ENCODE data around the gene PGM5. TPM values are rescaled to one million over a fixed set of nuclear protein-coding genes. Genes with fewer than 3 reads are reported as not detected.

Gene PGM5
- total and polyA plus RNA-seq, 2 experiments from 2014 or later: not detected

DNA sequence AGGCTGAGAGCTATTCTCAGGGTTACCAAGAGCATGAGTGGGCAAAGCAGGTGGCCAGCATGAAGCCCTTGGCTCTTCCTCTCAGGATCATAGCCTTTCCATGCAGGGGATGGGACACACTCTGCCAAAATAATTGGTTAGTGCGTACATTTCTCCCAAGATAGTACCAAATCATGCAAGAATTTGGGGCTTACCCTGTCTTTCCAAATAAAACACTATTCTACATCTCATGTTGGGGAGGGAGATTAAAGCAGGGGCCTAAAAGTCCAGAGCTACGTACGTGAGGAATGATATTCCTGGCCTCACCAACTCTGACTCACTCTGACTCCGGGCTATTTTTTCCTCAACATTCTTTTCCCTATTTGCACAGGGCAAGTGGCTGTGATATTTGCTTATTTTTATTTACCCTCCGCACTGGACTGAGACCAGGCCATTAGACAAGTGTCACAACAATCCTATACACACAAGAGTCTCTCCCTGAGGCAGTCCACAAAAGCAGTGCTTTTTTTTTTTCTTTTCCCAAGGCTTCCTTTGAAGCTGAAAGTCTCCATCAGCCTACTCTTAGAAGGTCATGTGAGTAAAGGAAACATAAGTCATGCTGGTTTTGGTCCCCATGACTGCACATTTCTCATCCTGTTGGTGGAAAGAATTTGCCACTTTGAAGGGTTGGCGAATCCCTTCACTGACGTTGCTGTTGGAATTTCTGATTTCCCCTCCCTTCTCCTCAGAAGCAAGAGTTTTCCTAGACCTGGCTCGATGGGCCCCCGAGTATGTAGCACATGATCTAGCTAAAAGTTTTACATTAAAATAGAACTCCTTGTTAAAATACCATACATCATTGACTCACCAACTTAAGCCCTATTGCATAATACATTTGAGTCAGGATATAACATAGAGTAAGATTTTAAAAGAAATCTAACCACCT is 144.3 kb downstream of the PGM5 start:
- Histone ChIP-seq H3K4me1 (ENCODE audit: insufficient read depth) (no peaks in the 10 kb centered on the region), H3K27ac (ENCODE audit: low read depth) (no peak overlapping the region), H3K36me3 (ENCODE audit: insufficient read depth) (no peaks in the 10 kb centered on the region), H2AFZ (no peak overlapping the region), H4K20me1 (replicated peaks; ENCODE audit: insufficient read depth) (no peaks in the 10 kb centered on the region; the same call in none of the 2 replicates), H3K4me3 (no peak overlapping the region), H3F3A (replicated peaks; ENCODE audit: low read depth) (no peaks in the 10 kb centered on the region), H3K27me3 (ENCODE audit: insufficient read depth) (peaks cover 98% of the 10 kb centered on the region), H3K4me2 (no peak overlapping the region), H3K79me2 (replicated peaks; ENCODE audit: insufficient read depth) (no peaks in the 10 kb centered on the region), H3K9me2 (ENCODE audit: insufficient read depth) (no peaks in the 10 kb centered on the region)
- DNase-seq (ENCODE audit: low spot score) (peak; percentile 3), ATAC-seq (no peak)
- Mint-ChIP-seq H3K27me3 (ENCODE audit: insufficient read depth, low read depth, poor library complexity) (peaks cover 35% of the 10 kb centered on the region), H3K27ac (no peak overlapping the region), H3K4me1 (peaks cover 3% of the 10 kb centered on the region; the same call in 2 of the 3 replicates), H3K36me3 (ENCODE audit: low read depth) (no peaks in the 10 kb centered on the region), H3K4me3 (no peak overlapping the region), H3K9me3 (no peaks in the 10 kb centered on the region)
- no peak for TF ChIP-seq STAT1 (IDR thresholded peaks at IDR 0.05; ENCODE audit: unreplicated experiment)

DNA sequence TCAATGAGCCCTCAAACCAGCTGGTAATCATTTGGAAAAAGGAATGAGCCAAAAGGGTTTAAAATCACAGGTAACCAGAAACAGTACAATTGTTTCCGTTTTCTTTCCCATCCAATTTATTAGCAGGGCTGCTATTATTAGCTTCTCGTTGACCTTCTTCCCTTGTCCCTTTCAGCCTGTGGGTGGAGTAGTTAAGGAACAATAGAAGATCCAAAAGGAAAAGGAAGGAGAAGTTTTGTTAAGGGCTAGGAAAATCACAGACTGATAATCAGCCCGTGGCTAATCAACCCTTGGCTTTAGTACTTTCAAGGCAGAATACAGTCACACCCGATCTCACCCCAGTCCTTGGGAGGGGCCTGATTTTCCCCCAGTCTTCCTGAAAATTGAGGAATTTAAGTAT is 145.9 kb downstream of the PGM5 start:
- Histone ChIP-seq H3K36me3 (ENCODE audit: insufficient read depth) (no peaks in the 10 kb centered on the region), H3F3A (replicated peaks; ENCODE audit: low read depth) (no peaks in the 10 kb centered on the region), H3K27me3 (ENCODE audit: insufficient read depth) (peaks cover 98% of the 10 kb centered on the region), H3K4me2 (no peak overlapping the region), H3K79me2 (replicated peaks; ENCODE audit: insufficient read depth) (no peaks in the 10 kb centered on the region), H3K9me2 (ENCODE audit: insufficient read depth) (no peaks in the 10 kb centered on the region), H3K4me1 (ENCODE audit: insufficient read depth) (no peaks in the 10 kb centered on the region), H3K27ac (ENCODE audit: low read depth) (no peak overlapping the region), H4K20me1 (replicated peaks; ENCODE audit: insufficient read depth) (no peaks in the 10 kb centered on the region; the same call in none of the 2 replicates), H3K4me3 (no peak overlapping the region), H2AFZ (no peak overlapping the region)
- Mint-ChIP-seq H3K9me3 (no peaks in the 10 kb centered on the region), H3K27ac (no peak overlapping the region), H3K36me3 (ENCODE audit: low read depth) (no peaks in the 10 kb centered on the region), H3K4me3 (no peak overlapping the region), H3K27me3 (ENCODE audit: insufficient read depth, low read depth, poor library complexity) (peaks cover 40% of the 10 kb centered on the region), H3K4me1 (peaks cover 3% of the 10 kb centered on the region; the same call in 2 of the 3 replicates)
- ATAC-seq (no peak), DNase-seq (ENCODE audit: low spot score) (no peak)
- TF ChIP-seq, protein P1, sequence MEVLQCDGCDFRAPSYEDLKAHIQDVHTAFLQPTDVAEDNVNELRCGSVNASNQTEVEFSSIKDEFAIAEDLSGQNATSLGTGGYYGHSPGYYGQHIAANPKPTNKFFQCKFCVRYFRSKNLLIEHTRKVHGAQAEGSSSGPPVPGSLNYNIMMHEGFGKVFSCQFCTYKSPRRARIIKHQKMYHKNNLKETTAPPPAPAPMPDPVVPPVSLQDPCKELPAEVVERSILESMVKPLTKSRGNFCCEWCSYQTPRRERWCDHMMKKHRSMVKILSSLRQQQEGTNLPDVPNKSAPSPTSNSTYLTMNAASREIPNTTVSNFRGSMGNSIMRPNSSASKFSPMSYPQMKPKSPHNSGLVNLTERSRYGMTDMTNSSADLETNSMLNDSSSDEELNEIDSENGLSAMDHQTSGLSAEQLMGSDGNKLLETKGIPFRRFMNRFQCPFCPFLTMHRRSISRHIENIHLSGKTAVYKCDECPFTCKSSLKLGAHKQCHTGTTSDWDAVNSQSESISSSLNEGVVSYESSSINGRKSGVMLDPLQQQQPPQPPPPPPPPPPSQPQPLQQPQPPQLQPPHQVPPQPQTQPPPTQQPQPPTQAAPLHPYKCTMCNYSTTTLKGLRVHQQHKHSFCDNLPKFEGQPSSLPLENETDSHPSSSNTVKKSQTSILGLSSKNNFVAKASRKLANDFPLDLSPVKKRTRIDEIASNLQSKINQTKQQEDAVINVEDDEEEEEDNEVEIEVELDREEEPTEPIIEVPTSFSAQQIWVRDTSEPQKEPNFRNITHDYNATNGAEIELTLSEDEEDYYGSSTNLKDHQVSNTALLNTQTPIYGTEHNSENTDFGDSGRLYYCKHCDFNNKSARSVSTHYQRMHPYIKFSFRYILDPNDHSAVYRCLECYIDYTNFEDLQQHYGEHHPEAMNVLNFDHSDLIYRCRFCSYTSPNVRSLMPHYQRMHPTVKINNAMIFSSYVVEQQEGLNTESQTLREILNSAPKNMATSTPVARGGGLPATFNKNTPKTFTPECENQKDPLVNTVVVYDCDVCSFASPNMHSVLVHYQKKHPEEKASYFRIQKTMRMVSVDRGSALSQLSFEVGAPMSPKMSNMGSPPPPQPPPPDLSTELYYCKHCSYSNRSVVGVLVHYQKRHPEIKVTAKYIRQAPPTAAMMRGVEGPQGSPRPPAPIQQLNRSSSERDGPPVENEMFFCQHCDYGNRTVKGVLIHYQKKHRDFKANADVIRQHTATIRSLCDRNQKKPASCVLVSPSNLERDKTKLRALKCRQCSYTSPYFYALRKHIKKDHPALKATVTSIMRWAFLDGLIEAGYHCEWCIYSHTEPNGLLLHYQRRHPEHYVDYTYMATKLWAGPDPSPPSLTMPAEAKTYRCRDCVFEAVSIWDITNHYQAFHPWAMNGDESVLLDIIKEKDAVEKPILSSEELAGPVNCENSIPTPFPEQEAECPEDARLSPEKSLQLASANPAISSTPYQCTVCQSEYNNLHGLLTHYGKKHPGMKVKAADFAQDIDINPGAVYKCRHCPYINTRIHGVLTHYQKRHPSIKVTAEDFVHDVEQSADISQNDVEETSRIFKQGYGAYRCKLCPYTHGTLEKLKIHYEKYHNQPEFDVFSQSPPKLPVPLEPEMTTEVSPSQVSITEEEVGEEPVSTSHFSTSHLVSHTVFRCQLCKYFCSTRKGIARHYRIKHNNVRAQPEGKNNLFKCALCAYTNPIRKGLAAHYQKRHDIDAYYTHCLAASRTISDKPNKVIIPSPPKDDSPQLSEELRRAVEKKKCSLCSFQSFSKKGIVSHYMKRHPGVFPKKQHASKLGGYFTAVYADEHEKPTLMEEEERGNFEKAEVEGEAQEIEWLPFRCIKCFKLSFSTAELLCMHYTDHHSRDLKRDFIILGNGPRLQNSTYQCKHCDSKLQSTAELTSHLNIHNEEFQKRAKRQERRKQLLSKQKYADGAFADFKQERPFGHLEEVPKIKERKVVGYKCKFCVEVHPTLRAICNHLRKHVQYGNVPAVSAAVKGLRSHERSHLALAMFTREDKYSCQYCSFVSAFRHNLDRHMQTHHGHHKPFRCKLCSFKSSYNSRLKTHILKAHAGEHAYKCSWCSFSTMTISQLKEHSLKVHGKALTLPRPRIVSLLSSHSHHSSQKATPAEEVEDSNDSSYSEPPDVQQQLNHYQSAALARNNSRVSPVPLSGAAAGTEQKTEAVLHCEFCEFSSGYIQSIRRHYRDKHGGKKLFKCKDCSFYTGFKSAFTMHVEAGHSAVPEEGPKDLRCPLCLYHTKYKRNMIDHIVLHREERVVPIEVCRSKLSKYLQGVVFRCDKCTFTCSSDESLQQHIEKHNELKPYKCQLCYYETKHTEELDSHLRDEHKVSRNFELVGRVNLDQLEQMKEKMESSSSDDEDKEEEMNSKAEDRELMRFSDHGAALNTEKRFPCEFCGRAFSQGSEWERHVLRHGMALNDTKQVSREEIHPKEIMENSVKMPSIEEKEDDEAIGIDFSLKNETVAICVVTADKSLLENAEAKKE (CRISPR knock-in tag; IDR thresholded peaks at IDR 0.05): no peak
- TF ChIP-seq NANOG (IDR thresholded peaks at IDR 0.05; ENCODE audit: borderline replicate concordance) (no peak), EZH2phosphoT487 (IDR thresholded peaks at IDR 0.05; ENCODE audit: unreplicated experiment) (no peak), ZNF331 (CRISPR knock-in tag; IDR thresholded peaks at IDR 0.05; ENCODE audit: low read depth) (no peak), JUNB (IDR thresholded peaks at IDR 0.05; ENCODE audit: unreplicated experiment) (no peak), CREB1 (CRISPR knock-in tag; IDR thresholded peaks at IDR 0.05; ENCODE audit: low read depth) (no peak), POLR2AphosphoS5 (IDR thresholded peaks at IDR 0.05; ENCODE audit: low read depth) (no peak)
- TF ChIP-seq, protein P2, sequence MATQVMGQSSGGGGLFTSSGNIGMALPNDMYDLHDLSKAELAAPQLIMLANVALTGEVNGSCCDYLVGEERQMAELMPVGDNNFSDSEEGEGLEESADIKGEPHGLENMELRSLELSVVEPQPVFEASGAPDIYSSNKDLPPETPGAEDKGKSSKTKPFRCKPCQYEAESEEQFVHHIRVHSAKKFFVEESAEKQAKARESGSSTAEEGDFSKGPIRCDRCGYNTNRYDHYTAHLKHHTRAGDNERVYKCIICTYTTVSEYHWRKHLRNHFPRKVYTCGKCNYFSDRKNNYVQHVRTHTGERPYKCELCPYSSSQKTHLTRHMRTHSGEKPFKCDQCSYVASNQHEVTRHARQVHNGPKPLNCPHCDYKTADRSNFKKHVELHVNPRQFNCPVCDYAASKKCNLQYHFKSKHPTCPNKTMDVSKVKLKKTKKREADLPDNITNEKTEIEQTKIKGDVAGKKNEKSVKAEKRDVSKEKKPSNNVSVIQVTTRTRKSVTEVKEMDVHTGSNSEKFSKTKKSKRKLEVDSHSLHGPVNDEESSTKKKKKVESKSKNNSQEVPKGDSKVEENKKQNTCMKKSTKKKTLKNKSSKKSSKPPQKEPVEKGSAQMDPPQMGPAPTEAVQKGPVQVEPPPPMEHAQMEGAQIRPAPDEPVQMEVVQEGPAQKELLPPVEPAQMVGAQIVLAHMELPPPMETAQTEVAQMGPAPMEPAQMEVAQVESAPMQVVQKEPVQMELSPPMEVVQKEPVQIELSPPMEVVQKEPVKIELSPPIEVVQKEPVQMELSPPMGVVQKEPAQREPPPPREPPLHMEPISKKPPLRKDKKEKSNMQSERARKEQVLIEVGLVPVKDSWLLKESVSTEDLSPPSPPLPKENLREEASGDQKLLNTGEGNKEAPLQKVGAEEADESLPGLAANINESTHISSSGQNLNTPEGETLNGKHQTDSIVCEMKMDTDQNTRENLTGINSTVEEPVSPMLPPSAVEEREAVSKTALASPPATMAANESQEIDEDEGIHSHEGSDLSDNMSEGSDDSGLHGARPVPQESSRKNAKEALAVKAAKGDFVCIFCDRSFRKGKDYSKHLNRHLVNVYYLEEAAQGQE (IDR thresholded peaks at IDR 0.05; ENCODE audit: unreplicated experiment): no peak
- TF ChIP-seq, protein P3, sequence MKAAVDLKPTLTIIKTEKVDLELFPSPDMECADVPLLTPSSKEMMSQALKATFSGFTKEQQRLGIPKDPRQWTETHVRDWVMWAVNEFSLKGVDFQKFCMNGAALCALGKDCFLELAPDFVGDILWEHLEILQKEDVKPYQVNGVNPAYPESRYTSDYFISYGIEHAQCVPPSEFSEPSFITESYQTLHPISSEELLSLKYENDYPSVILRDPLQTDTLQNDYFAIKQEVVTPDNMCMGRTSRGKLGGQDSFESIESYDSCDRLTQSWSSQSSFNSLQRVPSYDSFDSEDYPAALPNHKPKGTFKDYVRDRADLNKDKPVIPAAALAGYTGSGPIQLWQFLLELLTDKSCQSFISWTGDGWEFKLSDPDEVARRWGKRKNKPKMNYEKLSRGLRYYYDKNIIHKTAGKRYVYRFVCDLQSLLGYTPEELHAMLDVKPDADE (IDR thresholded peaks at IDR 0.05): no peak

Measured in GM23338 (cell line).